Measurements from ENCODE around the gene PSAPL1. TPM values are rescaled to one million over a fixed set of nuclear protein-coding genes. Genes with fewer than 3 reads are reported as not detected.

PSAPL1 gene
- total RNA-seq, 1 experiment from 2014 or later, result 0.15 TPM

DNA sequence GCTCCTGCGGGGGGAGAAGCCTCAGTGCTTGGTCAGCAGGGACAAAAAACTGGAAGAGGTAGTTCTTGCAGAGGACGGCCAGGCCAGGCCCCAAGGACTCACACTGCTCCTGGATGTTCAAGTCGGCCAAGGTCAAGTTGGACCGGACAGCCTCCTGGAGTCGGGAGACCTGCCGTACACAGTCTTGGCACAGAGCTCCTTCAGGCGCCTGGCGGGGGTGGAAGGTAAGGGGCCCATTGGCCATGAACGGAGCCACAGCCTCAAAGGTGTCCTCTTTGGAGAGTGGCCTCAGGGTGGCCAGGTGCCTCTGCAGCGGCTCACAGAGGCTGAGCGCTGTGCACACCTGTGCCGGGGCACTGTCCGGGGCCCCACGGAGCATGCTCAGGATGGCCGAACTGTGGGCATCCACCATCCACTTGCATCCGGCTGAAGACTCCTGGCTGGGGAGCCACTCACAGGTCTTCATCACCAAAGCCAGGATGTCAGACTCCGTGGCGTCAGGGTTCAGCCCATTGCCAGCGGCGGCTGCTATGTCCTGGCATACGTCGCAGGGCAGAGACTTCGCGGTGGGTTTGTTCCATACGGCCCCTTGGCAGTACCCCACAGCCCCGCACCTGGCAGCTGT lies 477 bp downstream of the PSAPL1 start:
- Histone ChIP-seq H3K9me2 (ENCODE audit: insufficient read depth) (no peaks in the 10 kb centered on the region), H3K27ac (no peak overlapping the region), H3F3A (ENCODE audit: insufficient read depth, low read depth) (peaks cover 7% of the 10 kb centered on the region; the same call in 1 of the 2 replicates), H3K4me1 (replicated peaks; ENCODE audit: insufficient read depth) (peaks cover 27% of the 10 kb centered on the region), H2AFZ (no peak overlapping the region), H3K27me3 (ENCODE audit: insufficient read depth, low read depth) (no peaks in the 10 kb centered on the region), H4K20me1 (ENCODE audit: insufficient read depth) (peaks cover 2% of the 10 kb centered on the region; the same call in 1 of the 2 replicates), H3K4me3 (no peak overlapping the region), H3K4me2 (no peak overlapping the region), H3K79me2 (ENCODE audit: low read depth) (no peaks in the 10 kb centered on the region), H3K9me3 (ENCODE audit: insufficient read depth, low read depth) (no peaks in the 10 kb centered on the region), H3K36me3 (ENCODE audit: low read depth) (no peaks in the 10 kb centered on the region)
- BruUV-seq (replicated peaks), result no TSS peak
- intact Hi-C loops (cut with micrococcal nuclease; ENCODE audit: unreplicated experiment), result loop anchor here (5.0 kb wide), 1 partner anchor 218 kb away; no protein-coding TSS in a partner anchor
- no peak for TF ChIP-seq EZH2 (IDR thresholded peaks at IDR 0.05; ENCODE audit: low read depth)
- TF ChIP-seq, protein P1, sequence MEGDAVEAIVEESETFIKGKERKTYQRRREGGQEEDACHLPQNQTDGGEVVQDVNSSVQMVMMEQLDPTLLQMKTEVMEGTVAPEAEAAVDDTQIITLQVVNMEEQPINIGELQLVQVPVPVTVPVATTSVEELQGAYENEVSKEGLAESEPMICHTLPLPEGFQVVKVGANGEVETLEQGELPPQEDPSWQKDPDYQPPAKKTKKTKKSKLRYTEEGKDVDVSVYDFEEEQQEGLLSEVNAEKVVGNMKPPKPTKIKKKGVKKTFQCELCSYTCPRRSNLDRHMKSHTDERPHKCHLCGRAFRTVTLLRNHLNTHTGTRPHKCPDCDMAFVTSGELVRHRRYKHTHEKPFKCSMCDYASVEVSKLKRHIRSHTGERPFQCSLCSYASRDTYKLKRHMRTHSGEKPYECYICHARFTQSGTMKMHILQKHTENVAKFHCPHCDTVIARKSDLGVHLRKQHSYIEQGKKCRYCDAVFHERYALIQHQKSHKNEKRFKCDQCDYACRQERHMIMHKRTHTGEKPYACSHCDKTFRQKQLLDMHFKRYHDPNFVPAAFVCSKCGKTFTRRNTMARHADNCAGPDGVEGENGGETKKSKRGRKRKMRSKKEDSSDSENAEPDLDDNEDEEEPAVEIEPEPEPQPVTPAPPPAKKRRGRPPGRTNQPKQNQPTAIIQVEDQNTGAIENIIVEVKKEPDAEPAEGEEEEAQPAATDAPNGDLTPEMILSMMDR (conservative IDR thresholded peaks at IDR 0.05), result no peak
- ChIA-PET POLR2A (ENCODE audit: unreplicated experiment) (interaction anchor here (0.6 kb wide), 1 partner anchor 439 kb away, joined by 9 read pairs; no protein-coding TSS in a partner anchor), CTCF (interaction anchor here (0.6 kb wide), 1 partner anchor 317 kb away, joined by 3 read pairs; no protein-coding TSS in a partner anchor)
- DNase-seq, result no peak

- BruUV-seq (replicated peaks), result no TSS peak
- POLR2A ChIA-PET (ENCODE audit: unreplicated experiment), result interaction anchor here (0.6 kb wide), 1 partner anchor 440 kb away, joined by 9 read pairs; no protein-coding TSS in a partner anchor
Measured at GRCh38 chr4:7433376-7434140, 1.2 kb downstream of the PSAPL1 start.

More at GRCh38 chr4:7433376-7434140, 1.2 kb downstream of the PSAPL1 start:
- no peaks in the 10 kb centered on the region for H3K9me2 ChIP-seq (ENCODE audit: insufficient read depth)
- CTCF ChIA-PET, result interaction anchor here (0.6 kb wide), 1 partner anchor 317 kb away, joined by 3 read pairs; no protein-coding TSS in a partner anchor
- no peak overlapping the region for H3K4me3 ChIP-seq
- H3K79me2 ChIP-seq (ENCODE audit: low read depth), result no peaks in the 10 kb centered on the region
- H3K4me1 ChIP-seq (replicated peaks; ENCODE audit: insufficient read depth), result peaks cover 27% of the 10 kb centered on the region
- no peak for TF ChIP-seq EZH2 (IDR thresholded peaks at IDR 0.05; ENCODE audit: low read depth)
- TF ChIP-seq, protein P1 (conservative IDR thresholded peaks at IDR 0.05), result no peak
- no peak overlapping the region for H3K27ac ChIP-seq
- intact Hi-C loops (cut with micrococcal nuclease; ENCODE audit: unreplicated experiment), result loop anchor here (5.0 kb wide), 1 partner anchor 219 kb away; no protein-coding TSS in a partner anchor
- no peak overlapping the region for H2AFZ ChIP-seq
- no peaks in the 10 kb centered on the region for H3K36me3 ChIP-seq (ENCODE audit: low read depth)
- no peak overlapping the region for H3K4me2 ChIP-seq
- no peaks in the 10 kb centered on the region for H3K27me3 ChIP-seq (ENCODE audit: insufficient read depth, low read depth)
- peaks cover 2% of the 10 kb centered on the region; the same call in 1 of the 2 replicates for H4K20me1 ChIP-seq (ENCODE audit: insufficient read depth)
- peaks cover 7% of the 10 kb centered on the region; the same call in 1 of the 2 replicates for H3F3A ChIP-seq (ENCODE audit: insufficient read depth, low read depth)
- DNase-seq, result no peak
- no peaks in the 10 kb centered on the region for H3K9me3 ChIP-seq (ENCODE audit: insufficient read depth, low read depth)

Data from PC-9 (cell line).